GM19238 (cell line): ENCODE measurements around the gene IL1R1.
"Not testable (repeated sequence)": the region's sequence is repeated elsewhere in the genome, so short reads cannot be mapped to it uniquely, and the experiment has no call there.

Experiments
- DNase-seq: peaks from one replicate; pipeline ENCODE4 v3.0.0; 2011; ENCODE audit warnings: low spot score; ENCODE audit not compliant: insufficient read length

Gene IL1R1, protein sequence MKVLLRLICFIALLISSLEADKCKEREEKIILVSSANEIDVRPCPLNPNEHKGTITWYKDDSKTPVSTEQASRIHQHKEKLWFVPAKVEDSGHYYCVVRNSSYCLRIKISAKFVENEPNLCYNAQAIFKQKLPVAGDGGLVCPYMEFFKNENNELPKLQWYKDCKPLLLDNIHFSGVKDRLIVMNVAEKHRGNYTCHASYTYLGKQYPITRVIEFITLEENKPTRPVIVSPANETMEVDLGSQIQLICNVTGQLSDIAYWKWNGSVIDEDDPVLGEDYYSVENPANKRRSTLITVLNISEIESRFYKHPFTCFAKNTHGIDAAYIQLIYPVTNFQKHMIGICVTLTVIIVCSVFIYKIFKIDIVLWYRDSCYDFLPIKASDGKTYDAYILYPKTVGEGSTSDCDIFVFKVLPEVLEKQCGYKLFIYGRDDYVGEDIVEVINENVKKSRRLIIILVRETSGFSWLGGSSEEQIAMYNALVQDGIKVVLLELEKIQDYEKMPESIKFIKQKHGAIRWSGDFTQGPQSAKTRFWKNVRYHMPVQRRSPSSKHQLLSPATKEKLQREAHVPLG

DNA sequence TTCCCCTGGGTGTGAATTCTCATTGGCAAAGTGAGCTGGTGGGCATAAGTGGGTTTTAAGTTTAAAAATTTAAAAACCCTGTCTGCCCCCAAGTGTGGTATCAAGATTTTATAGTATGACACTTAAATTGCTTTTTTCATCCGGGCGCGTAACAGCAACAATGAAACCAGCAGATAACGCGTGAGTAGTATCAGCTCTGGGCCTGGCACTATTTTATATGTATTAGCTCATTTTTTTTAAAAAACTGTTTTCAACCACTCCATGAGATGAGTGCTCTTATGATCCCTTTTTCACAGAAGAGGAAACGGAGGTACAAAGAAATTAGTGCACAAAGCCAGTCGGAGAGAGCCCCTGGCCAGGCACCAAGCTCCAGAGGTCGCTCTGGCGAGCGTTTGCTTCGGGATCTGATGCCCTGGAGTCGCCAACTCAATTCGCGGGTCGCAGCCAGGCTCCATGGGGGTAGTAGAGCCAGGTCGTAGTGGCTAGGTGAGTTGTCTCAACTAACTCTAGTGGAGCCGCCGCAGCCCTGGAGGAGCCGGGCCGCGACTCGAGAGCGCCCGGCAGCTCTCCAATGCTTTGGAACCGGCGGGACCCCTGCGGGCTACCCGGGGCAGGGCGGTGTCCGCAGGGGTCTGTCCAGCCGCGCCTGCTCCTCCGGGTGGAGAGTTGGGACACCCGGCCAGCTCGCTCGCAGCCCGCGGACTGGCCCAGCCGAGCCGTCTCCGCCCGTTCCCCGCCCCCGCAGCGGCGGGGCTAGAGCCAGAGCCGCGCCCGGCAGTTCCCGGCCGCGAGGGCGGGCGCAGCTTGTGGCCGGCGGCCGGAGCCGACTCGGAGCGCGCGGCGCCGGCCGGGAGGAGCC lies at the start of gene IL1R1:
TSS of gene IL1R1 (plus strand) at position 777 of the 859 bp plus-strand sequence. CDS start 14,979 bp downstream, outside the sequence.
- DNase-seq, result no peak

DNA sequence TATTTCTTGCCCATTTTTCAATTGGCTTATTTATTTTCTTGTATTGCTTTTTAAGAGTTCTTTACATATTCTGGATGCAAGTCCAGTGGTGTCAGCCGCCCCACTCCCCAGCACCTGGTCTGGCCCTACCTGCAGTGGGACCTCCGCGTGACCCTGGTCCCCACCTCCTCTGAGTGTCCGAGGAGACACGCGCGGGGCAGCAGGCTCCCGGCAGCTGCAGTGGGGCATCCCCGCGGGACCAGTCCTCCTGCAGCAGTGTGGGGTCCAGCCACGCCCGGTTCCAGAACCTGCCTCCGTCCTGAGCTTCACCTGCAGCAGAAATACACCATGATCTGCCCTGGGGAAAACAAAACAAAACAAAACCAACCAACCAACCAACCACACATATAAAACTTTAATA lies 48.9 kb upstream of the IL1R1 start:
- no peak for DNase-seq

DNA sequence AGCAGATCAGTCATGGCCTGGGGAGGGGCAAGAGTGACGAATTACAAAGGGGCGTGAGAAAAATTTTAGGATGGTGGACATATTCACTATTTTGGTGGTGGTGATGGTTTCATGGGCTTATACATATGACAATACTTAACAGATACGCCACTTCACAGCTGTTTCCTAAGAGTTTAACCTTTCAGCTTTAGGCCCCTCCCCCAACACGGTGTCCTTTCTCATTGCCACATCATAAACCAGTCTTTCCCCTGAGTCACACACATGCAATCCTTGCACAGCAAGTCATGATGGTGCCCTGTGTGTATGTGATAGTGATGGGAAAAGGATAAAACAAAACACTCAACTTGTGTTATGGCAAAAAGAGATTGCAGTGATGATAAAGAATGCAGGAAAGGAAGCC lies 47.6 kb upstream of the IL1R1 start:
- no peak for DNase-seq

DNA sequence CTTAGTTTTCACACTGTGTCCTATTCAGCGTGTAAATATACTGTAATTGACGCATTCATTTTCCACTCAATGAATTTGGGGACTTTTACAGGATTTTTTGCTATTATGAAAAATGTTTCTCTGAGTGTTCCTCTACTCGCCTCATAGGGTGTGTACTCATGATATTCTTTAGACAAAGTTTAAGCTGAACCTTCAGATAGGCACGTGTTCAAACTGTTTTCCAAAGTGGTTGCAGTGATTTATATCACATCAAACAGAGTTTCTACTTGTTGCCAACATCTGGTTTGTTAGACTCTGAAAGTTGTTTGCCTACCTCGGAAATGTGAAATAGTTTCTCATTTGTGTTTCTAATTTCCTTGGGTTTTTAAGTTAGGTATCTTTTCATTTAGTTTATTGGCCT lies 46.4 kb upstream of the IL1R1 start:
- DNase-seq, result no peak

DNA sequence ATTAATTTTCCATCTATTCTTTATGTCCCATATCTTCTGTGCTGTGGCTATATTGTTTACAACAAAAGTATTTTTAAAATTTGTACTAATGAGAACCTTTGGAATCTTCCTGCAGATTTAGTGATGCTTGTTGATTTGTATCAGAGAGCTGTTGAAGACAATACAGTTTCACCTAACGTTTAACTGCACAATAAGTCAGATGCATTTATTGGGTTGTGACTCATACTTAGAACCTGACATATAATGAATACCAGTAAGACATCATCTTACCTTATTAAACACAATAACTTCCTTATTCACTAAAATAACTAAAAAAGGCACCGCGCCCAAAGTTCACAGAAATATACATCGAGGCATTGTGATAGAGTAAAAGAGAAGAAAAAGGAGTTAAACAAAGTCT lies 43.8 kb upstream of the IL1R1 start:
- no peak for DNase-seq

DNA sequence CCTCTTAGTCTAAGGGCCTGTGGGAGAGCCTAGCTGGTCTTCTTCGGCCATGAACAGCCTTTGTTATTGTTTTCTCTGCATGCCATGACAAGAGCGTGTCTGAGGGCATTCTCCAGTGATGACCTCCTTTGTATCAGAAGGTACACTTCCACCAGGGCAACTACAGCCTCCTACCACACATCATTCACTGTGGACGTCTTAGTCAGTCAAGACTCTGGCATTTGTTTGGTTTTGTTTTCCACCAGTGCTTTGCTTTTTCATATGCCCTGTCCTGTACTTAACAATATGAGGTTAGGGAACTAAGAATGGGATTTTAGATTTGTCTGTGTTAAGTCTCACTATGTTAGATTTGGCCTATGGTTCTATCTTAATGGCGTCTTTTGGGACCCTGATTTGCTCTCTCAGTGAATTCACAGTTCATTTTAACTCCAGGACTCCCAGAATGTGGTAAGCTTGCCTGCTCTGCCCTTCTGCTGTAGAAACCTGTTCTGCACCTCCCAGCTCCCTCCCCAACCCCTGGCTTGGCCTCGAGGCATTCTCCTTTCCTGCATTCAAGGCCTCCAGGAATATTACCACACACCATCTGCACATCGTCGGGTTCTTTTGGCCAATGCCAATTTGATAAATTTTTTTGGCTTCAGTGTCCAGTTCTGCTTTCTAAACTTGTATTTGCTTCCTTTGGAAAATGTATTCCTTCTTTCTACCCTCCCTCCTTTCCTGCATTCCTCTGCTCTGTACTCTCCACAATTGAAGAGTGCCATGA lies 42.8 kb upstream of the IL1R1 start:
- DNase-seq, result no peak

DNA sequence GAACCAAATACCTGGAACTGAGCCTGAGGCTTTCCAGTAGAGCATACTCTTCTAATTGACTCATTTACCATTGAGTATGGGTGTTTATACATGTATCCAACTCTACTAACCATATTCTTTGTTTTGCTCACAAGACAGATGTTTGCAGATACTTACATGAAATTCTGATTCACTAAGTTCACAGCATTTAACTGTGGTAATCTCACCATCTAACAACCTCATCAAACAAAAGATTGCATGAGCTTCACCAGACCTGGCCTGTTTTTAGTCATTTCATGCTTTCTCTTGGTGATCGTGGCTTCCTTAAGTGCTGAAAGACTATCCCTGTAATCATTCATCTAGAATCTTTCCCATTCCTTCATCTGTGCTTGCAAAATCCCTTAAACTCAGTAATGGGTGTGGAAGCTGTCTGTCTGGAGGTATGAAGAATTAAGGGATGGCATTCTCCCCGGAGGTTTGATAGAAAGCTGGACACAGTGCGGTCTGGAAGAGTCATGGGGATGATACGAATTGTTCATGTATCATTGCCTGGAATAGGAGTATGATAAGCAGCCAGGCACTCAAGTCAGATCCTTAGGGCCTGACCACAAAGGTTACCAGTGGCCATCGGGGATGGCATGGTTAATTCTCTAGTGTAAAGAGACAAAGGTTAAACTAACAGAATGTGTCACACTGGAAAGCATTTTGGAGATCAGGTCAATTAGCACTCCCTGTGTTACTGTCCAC lies 42.0 kb upstream of the IL1R1 start:
- DNase-seq, result no peak

DNA sequence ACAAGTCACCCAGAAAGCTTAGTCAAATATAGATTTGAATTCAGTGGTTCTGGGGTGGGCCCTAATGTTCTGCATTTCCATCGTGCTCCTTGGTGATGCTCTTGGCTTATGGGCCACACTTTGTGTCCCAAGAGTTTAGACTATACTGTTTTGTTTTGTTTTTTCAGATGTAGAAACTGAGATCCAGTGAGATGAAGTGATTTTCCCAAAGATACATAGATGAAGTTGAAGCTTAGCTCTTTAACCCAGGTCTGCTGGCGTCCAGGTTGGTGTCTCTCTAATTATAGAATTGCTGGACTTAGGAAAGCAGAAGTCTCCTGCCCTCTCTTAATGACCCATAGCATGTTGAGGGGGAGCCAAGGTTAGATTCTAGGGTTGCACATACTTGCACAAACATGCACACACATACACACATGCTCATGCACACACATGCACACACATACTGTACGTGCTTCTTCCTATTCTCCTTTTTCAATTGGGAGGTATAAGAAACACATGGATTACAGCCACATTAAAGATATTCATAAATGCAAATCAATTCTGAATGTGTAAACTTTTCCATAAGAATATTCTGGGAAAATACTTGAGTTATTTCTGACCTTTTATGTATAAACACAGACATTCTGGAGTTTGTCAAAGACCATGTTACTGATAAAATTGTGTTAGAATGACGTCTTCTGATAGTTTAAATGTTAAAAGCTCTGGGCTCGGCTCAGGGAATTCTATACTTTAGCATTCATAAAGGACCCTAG lies 41.3 kb upstream of the IL1R1 start:
- no peak for DNase-seq

DNA sequence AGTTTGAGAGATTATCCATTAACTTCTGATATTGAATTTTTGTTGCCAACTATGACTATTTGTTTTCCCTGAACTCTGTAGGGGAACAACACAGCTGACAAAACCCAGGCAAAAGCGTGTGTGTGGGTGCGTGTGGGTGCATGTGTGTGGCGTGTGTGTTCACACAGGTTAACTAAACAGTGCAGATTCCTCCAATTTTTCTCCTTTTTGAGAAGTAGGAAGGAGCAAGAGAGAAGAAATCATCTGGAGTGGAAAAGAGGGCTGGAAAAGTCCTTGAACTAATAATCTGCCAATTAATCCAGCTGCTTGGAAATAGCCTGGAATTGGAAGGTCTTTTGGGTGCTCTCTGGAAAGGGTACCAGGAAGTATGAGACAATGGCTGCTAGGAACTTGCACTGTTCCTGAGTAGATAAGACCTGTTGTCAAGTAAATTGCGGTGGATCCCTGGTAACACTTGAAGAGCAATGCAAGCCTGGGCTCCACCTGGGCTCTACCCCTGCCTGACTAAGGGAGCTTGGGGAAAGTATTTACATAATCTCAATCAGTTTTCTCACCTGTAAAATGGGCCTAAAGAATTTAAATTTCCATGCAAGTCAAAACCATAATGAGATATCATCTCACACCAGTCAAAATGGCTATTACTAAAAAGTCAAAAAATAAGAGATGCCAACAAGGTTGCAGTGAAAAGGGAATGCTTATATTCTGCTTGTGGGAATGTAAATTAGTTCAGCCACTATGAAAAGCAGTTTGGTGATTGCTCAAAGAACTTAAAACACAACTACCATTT lies 40.5 kb upstream of the IL1R1 start:
- no peak for DNase-seq

DNA sequence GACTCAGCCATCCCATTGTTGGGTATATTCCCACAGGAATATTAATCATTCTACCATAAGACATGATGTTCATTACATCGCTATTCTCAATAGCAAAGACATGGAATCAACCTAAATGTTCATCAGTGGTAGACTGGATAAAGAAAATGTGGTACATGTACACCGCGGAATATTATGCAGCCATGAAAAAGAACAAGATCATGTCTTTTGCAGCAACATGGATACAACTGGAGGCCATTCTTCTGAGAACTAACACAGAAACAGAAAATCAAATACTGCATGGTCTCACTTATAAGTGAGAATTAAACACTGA lies 40.0 kb upstream of the IL1R1 start:
- DNase-seq, result not testable (repeated sequence)

DNA sequence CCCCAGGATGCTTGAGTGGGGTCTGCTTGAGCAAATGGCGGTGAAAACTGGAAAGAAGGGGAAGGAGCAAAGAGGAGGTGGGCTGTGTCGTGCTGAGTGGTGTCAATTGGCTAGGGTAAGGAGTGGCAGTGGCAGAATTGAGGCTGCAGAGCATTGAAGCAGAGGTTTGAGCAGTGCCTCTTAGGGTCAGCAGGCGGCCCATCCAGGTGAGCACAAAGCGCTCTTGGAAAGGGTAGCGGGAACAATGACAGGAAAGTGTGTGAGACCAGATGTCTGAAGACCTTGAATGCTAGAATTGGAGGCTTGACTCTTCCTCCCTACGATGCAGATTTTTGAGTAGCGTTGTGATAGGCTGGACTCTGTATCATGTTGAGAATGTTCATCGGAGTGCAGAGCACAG lies 39.3 kb upstream of the IL1R1 start:
- no peak for DNase-seq

DNA sequence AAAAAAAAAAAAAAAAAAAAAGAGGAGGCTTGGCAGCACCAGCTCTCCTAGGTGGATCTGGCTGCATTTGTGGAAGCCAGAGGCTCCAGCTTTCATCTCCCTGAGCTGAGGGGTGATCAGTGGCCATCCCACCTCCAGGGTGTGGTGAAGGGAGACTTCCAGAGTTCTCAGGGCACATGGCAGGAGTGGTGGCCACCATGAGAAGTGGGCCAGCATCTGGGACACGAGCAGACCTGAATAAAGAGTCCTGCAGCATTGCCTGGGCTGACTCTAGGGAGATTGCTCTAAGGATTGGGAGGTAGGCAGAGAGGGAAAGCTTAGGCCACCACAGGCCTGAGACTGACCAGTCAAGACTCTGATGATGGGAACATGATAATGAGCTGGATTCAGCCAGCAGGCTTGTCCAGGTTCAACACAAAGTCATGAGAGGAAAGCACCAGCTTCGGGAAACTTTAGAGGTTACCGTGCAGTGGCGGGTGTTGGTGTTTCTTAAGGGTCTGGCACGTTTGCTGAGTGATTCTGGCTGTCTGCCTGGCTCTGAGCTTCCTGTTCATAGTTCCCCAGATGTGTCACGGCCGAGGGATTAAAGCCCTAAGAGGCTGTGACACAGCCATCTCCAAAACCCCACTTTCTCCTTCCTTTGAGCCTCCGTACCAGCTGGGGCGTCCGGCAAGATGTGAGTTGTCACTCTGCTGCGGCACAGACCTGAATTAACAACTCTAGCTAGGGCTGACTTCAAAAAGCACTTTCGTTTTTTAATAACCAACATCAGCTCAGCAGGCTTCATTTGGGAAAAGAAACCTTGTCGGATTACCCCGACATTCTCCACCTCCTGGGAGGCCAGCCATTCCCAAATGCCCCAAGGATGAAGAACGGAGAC lies 38.3 kb upstream of the IL1R1 start:
- peak; percentile 18 for DNase-seq

DNA sequence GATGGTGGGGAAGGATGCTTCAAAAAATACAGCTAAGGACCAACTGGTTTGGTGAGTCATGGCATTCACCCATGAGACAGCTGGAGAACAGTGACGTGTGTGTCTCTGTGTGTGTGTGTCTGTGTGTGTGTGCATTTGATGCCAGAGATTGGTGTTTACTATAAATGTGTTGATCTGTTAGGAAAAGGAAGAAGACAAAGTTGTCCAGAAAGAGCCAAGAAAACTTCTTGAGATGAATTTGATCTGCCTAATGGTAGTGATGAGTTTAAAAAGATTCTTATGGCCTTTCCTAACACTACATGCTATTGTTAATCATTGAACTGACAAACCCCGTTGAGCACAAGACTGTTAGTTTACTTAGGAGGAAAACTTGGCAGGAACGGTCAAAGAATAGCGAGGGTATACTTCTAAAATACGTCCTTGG lies 36.4 kb upstream of the IL1R1 start:
- no peak for DNase-seq

DNA sequence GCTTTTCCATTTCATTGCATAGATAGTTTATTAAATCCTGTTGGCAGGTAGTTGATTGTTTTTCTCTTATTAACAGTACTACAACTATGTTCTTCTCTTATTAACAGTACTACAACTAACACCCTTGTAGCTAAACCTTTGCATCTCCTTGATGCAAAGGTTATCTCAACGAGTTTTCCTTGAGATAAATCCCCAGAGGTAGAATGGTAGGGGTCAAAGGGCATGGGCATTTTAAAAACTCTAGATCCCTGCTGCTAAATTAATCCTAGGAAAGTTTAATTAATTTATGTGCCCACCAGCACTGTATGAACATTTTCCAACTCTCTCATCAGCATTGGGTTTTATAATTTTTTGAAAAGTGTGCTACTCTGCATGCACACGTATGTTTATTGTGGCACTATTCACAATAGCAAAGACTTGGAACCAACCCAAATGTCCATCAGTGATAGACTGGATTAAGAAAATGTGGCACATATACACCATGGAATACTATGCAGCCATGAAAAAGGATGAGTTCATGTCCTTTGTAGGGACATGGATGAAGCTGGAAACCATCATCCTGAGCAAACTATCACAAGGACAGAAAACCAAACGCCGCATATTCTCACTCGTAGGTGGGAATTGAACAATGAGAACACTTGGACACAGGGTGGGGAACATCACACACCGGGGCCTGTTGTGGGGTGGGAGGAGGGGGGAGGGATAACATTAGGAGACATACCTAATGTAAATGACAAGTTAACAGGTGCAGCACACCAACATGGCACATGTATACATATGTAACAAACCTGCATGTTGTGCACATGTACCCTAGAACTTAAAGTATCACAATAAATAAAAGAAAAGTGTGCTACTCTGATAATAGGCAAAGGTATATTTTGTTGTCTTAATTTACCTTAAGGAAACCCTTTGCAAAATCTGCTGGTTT lies 35.5 kb upstream of the IL1R1 start:
- not testable (repeated sequence) for DNase-seq

DNA sequence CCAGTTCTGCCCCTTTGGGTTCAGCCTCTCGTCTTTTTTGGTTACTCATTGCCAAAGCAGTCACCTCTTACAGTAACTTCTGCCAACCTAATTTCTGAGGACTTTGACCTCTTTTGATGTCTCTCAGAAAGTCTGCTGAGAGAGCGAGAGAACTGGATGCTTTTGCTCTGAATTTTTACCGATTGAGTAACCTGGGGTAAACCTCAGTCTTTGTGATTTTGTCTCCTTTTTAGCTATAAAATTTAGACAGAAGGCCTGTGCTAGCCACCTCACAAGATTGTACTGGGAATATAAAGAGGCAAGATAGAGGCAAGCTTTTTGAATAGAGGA lies 34.8 kb upstream of the IL1R1 start:
- DNase-seq, result no peak

DNA sequence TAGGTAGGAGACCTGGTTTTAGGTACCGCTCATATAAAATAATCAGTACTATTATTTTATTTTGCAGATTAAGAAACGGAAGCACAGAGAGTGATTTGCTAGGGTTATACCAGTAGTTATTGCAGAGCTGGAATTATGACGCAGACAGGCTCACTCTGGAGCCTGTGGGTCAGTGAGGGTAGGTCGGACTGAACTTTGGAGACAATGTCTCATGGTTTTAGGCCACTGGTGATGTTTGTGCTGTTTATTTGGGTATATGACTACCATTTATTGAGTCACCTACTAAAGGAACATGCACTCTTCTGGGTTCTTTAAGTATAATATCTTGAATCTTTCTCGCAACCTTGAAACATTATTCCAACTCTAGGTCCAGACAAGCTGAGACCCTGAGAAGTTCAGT lies 33.5 kb upstream of the IL1R1 start:
- DNase-seq, result no peak

DNA sequence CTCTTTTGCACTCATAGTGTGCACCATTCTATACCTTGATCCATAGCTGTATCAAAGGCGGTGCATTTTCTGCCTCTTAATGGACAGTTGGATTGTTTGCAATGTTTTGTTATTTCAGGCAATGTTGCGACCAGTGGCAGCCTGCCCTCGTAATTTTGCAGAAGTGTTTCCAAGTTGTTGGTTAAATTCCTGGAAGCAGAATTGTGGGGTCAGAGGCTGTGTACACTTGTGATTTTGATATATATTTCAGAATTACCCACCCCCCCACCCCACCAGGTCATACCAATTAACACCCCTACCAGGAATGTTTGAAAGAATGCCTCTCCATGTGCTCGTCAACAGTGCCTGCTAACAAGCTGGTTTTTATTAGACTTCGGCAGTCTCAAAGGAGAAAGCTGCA lies 32.4 kb upstream of the IL1R1 start:
- no peak for DNase-seq
